Measurements from ENCODE around the gene GRIK3. TPM values are rescaled to one million over a fixed set of nuclear protein-coding genes. Genes with fewer than 3 reads are reported as not detected.

GRIK3 gene
- total RNA-seq, 1 experiment from 2014 or later: not detected

DNA sequence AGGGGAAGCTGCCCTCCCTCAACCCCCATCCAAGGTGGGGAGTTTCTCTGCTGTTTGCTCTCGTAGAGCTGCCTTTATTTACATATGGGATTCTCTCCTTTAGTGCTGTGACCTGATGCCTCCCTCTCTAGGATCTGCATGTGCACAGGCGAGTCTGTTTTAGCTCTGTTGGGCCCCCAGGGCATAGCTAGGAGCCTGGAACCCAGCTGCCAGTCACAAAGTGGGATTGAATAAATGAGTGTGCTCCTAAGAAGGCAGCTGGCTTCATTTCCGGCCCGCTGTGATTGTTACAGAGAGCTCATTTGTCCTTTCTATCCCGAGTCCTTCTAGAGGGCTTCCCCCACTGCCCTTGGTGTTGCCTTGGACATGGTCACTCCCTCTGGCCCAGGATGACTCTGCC, 176.6 kb downstream of the GRIK3 start:
- no peak for DNase-seq (ENCODE audit: low read depth)

DNA sequence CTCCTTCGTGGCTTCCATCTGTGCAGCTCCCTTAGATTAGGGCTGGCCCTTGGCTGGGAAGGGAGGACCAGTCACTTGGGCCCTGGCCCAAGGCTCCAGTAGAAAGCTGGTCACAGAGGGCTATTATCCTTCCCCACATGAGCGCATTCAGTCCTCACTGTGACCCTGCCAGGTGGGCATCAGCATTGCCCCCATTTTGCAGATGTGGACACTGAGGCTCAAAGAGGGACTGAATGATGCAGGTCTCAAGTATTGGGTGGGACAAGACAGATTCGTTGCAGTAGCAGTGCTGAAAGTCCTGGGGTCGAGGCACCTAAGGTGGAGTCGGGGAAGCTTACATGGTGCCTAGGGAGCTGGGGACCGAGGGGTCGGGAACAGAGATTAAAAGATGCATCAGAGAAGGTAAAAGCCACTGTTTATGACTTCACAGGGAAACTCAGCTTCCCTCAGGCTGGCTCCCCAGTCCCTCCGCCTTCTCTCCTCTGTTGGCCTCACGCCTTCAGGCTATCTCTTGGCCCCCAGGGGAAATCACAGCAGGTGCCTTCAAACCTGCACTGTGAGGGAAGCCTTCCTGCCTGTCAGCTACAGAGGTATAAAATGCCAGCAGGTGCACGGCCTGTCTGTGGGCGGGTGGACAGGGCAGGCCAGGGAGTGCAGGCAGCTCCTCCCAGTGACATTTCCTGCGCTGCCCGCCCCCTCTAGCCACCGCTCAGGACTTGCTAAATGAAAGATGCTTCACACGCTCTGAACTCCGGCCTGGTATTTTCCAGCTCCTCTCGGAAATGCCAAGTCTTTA, 178.4 kb downstream of the GRIK3 start:
- no peak for DNase-seq (ENCODE audit: low read depth)

DNA sequence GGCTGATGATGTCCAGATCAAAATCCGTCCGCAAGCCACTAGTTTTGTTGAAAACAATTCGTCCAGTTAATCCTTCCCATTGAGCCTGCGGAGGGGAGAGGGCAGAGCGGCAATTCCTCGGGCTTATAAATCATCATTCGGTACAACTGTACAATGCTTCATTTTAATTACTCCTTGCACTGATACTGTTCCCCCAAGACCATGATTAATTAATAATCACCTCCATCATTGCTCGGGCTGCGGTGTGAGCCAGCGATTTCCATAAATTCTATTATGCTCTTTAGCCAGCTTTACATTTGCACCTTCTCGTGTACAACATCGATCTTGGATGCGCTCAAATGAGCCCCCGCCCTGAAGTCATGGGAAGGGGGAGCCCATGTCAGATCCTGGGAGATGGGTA, 180.7 kb downstream of the GRIK3 start:
- no peak for DNase-seq (ENCODE audit: low read depth)

DNA sequence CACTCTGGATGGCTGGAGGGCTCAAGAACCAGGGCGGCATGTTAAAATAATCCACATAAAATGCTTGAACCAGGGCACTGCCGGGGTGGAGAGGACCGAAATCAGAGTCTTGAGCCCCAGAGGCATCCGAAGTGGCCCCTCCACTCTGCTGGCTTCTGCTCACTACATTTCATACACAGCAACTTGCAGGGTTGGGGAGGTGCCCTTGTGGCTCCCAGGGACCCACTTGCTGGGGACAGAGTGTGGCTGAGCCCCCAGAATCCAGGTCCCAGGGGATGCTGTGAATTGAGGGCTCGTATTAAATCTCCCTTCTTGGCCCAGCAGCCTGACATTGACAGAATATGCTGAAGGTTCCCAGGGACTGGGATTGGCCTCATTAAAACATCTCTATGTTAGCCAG, 181.7 kb downstream of the GRIK3 start:
- no peak for DNase-seq (ENCODE audit: low read depth)

DNA sequence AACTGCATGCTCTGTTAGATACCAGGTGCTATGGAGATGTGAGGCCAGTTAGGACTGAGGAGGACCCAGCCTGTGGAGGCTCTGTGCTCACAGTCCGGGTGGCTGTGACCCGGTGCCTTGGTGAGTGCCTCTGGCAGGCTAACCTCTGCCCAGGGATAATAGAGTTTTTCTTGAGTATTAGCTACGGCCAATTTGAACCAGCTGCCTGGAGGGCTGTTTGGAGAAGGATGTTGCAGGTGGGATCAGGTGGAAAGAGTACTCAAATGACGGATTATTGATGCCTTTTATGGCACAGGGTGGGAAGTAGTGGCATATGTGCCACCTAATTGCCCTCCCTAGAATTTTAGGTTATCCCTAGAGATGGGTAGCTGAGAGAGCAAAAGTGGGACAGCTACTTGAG, 182.7 kb downstream of the GRIK3 start:
- DNase-seq (ENCODE audit: low read depth): no peak

DNA sequence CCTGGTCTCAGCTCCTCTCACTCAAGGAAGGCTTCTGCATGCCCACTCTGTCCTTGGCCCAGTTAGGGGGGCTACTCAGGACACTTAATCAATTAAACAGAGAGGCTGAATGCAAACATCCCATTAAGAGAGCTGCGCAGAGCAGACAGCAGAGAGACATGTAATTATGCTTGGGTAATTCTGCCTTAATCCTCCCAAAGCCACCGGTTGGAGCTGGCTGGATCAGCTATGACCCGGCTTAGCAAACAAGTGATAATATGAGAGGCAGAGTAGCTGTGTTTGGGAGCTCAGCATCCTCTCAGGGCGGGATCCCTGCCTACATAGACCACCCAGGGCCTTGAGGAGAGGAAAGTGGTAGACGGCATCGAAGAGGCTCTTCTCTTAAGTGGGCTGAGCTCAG, 183.2 kb downstream of the GRIK3 start:
- no peak for DNase-seq (ENCODE audit: low read depth)

DNA sequence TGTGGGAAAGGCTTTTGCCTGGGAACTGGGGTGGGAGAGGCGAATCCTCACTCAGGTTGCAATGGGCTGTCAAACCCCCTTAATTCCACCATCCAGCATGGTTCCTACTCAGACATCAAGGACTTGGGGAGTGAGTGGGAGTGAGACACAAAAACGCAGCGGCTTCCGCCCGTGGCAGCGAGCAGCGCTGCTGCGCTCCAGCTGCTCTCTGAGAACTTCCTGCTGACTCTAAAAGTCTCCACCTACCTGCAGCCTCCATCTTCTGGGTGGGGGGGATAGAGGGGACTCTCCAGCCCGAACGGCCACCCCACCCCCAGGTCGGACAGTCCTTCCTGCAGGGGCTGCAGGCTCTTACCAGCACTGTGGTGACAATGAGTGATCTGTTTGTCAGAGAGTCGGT, 184.4 kb downstream of the GRIK3 start:
- DNase-seq (ENCODE audit: low read depth): no peak

DNA sequence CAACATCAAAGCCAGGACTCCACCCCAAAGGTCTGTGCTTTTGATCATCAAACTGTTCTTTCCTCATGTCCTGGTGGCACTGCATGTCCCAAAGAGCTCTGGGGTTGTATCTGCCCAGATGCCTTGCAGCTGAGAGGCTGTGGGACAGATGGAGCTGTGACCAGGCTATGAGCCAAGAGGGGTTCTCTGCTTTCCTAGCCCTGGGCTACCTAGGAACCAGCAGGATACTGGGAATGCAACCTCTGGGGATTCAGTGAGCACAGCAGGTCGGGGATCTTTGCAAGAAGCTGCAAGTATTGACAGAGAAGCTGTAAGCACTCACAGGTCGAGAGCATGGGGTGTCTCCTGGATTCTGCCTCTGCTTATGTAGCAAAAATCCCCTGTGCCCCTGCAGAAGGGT, 186.6 kb downstream of the GRIK3 start:
- no peak for DNase-seq (ENCODE audit: low read depth)

DNA sequence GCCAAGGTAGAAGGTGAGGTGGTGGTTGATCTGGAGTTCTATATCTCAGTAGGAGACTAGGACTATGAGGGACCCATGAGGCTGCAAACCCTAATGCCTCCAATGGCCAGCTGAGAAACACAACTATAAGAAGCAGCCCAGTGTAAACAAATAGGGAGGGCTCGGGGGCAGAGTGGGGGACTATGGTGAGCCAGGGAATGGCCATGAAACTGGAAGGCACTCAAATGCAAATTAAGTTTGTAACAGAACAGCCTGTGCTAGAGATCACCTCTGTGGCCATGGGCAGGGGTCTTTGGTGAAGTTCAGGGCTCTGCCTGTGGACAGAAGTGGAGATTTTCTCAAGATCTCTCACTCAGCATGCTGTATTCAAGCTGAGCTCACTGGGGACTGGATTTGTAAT, 187.1 kb downstream of the GRIK3 start:
- DNase-seq (ENCODE audit: low read depth): no peak

DNA sequence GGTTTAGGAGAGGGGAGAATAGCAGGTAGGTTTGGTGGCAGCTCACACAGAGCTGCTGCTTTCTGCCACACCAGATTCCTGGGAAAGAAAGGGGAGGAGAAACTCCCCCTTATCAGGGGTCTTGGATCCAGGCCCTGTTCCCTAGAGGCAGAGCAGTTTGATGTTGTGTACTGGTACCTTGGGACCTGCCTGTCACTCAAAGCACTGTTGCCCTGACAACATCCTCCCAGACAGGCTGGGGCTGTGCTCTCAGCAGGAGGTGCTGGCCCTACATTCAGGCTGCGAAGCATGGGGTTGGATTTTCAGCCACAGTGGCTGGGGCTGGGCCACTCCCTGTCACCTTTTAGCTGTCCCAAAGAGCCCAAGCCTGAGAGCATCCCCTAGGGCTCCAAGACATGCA, 188.0 kb downstream of the GRIK3 start:
- no peak for DNase-seq (ENCODE audit: low read depth)

DNA sequence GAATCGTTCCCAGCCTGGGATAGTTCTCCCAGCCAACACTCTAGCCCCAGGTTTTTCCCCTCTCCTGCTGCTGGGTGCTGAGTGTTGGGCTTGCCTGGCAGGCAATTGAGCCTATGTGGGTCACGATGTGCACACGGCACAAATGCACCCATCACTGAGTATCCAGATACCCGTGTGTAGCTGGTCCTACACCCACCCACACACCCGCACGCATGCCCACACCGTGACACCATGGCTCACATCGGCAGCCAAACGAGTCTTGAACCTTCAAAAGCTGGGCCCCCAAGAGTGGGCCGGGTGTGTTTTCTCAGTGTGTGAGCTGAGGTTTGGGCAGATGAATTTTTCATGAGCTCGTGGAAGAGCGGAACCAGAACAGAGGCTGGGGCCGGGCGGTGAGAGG, 188.5 kb downstream of the GRIK3 start:
- no peak for DNase-seq (ENCODE audit: low read depth)

DNA sequence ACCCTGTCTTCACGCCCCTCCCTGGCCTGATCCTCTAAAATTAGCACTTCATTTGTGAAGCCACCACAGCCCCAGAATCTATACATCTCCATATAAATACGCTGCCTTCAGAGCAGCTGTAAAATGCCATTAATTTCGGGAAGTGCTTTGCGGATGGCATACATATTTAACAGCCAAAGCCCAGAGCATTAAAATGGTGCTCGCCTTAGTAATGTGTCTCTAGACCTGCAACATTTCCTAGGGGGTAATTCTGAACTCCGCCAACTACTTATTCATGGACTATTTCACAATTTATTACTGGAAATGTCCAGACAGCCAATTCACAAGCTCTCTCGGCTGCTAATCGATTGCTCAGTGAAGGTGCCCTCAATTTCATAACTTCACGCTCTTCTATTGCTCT, 189.4 kb downstream of the GRIK3 start:
- no peak for DNase-seq (ENCODE audit: low read depth)

DNA sequence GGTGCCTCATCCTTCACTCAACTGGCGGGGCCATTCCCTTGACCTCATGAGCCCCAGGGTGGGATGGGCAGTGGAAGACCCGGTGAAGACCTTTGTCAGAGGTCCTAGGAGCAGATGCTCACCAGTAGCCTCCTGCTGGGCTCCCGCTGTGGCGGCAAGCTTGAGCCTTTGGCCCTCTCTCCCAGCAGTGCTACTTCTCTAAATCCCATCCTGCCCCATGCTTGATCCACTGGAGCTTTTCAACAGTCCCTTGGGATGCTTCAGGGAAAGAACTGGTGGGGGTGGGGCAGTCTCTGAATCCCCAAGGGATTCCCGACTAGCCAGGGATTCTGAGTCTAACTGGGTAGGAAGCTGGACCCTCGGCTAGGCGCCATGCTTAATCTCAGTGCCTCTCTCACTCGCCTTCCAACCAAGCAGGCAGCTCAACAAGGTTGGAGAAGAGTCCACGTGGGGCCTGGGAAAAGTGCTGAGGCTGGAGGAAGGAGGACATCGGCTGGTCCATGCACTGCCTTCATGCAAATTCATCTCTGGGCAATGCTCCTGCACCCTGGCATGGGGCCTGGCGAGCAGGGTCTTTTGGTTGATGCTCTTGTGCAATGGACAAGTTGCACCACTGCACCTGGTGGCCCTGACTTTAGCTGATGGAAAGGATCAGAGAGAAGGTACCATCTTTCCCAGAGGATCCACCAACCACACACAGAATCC, 190.3 kb downstream of the GRIK3 start:
- no peak for DNase-seq (ENCODE audit: low read depth)

DNA sequence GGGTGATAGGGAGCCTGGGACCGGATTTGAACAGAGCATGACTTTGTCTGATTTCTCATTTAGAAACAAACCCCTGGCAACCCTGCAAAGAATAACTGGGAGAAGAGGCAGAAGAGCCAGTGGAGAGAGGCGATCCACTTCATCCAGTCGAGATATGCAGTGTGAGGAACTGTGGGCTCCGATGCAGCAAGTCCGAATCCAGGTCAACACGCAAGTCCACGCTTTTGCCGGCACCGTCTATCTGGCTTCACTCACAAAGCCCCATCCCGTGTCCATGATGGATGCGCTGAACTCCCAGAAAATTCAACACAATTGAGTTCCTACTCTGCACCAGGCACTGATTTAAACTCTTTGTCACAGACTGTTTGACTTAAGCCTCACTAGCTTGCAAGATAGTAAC, 191.3 kb downstream of the GRIK3 start:
- DNase-seq (ENCODE audit: low read depth): no peak

DNA sequence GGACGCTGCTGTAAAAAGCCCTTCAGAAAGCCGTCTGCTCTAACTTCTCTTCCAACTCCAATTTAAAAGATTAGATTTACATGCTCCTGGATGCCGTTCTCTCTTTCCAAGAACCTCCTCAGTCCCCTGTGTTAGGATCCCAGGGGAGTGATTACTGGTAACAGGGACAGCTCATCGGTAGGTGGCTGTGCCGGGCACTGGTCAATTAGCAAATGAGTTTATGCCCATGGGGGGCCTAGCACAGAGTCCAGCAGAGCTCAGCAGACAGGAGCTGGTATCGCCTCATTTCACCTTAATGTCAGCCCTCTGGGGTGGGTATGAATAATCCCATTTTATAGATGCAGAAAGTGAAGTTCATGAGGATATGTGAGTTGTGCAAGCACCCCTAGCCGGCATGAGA, 191.9 kb downstream of the GRIK3 start:
- DNase-seq (ENCODE audit: low read depth): no peak

DNA sequence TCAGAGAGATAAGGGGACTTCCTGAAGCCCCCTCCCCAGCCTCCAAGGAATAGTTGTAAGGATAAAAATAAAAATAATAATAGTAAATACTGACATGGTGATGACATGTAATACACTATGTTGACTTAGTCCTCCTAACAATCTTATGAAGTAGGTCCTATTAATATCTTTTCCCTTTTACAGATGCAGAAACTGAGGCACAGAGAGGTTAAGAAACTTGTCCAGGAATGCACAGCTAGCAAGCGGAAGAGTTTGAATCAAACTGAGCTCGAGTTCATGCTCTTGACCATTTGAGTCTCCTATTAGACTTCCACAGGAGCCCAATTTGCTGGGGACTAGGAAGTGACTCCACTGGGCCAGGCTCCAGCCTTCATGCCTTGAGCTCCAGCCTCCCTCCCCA, 194.8 kb downstream of the GRIK3 start:
- DNase-seq (ENCODE audit: low read depth): no peak

DNA sequence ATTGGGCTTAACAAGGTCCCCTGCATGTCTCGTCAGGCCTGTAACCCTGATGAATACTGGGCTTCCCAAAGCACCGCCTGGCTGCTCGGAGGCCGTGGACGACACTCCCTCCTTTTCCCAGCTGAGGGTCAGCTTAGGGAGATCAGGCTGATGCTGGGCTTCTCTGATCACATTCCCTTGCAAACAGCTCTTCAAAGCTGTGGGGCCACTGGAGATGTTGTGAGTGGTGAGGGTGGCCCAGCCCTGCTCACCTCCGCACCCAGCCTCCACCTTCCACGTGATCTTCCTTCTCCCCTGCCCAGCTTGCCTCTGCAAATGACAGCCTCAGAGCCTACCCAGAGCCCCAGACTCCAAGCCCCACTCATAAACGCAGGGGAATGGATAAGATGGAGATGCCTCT, 195.4 kb downstream of the GRIK3 start:
- no peak for DNase-seq (ENCODE audit: low read depth)

DNA sequence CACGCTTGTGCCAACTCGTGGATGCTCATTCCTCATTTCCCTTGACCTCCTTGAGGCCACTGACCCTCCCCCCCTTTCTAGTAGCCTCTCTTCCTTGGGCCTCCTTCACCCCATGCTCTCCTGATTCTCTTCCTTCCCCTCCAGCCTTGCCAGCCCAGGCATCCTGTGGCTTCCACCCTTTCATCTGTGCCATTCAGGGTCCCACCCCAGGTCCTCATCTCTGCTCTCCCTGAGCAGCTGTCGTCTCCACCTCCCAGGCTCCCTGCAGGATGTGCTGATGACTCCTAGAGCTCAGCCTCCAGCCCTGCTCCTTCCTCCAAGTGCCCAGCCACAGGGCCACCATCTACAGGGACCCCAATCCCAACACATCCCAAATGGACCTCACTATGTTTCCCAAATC, 197.4 kb downstream of the GRIK3 start:
- no peak for DNase-seq (ENCODE audit: low read depth)

DNA sequence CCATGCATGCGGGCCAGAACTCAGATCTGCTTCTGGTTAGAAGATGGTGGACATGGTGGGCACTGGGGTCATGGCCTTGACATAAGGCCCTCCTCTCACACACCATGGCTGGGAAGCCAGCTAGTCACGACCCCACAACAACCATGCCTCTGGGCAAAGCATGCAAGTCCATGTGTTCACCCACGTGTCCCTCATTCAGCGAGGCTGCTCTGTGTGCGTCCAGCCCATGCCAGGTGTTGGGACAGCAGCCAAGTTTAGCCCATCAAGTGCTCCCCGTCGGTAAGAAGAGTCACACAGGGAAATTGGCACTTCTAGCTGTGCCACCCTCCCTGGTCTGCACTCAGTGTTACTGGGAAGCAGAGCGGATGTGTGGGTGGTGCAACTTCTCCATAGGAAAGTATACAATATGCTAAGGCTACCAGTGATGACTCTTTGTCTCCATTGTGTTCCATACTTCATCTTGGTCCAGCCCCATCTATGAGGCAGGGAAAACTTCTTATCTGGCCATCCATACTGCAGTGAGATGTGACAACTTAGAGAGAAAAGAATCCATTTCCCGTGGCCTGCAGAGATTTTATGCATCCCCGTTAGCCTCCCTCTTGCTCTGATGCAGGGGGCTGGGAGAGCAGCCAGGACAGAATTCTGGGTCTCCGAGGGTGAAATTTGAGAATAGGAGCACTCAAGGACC, 198.0 kb downstream of the GRIK3 start:
- DNase-seq (ENCODE audit: low read depth): no peak

DNA sequence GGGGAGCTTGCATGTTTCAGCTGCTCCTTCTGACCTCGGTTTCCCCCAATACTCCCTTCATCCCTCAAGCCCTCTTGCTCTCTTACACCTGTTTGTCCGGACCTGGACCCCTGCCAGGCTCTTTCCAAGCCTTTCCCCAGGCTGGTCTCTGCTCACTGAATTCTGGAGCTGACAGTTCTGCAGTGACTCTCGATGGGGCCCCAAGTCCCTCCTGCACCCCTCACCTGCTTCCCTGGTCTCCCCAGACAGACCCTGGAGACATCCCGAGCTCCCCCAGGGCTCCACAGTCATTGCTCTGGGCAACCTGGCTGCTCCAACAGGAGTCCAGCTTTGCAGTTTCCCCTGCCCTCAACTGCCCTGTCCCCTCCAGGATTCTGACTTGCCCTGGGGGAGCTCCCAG, 198.6 kb downstream of the GRIK3 start:
- DNase-seq (ENCODE audit: low read depth): no peak

DNA sequence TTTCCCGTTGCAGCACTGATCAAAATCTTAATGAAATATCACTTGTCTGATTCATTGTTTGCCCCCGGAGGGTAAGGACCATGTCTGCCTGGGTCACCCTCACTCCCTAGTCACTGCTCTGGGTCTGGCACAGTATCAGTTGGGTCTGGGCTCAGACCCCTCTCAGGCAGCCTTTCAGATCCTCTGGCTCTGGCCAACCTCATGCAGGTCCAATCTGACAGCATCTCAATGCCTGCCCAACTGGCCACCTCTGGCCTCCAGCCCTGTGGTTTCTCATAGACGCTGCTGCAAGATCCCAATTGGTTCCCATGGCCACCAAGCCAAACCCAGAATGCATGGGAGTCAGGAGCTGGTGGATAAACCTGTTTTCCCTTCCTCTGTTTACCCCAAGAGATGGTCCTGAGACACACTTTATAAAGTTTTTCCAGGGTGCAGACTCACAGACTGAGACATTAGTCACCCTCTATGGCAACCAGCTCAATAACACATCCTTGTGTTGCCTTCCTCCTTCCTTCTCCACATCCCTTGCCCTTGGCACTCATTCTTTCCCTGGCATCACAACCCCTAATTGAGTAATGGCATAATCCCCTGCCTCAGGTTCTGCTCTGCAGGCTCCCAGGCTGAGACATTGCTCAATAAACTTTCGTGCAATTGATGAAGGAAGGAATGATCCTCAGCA, 199.2 kb downstream of the GRIK3 start:
- no peak for DNase-seq (ENCODE audit: low read depth)

DNA sequence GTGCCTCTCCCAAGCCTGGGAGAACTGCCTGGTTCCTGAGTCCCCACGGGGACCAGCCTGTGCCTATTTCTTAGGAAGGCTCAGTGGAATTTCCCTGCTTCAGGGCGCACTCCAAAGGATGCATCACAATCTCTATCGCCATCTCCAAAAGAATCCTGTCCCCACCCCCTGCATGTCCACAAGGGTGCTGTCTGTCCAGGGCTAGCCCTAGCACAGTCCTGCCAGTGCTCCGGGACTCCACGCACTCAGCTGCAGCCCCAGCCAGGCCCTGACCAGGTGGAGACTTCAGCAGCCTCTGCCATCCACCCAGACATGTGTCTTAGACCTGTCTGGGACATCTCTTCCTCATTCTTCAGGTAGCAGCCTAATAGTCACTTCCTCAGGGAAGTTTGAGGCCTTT, 199.7 kb downstream of the GRIK3 start:
- no peak for DNase-seq (ENCODE audit: low read depth)
